ENCODE measurements around the gene FAM83F.

FAM83F gene

DNA sequence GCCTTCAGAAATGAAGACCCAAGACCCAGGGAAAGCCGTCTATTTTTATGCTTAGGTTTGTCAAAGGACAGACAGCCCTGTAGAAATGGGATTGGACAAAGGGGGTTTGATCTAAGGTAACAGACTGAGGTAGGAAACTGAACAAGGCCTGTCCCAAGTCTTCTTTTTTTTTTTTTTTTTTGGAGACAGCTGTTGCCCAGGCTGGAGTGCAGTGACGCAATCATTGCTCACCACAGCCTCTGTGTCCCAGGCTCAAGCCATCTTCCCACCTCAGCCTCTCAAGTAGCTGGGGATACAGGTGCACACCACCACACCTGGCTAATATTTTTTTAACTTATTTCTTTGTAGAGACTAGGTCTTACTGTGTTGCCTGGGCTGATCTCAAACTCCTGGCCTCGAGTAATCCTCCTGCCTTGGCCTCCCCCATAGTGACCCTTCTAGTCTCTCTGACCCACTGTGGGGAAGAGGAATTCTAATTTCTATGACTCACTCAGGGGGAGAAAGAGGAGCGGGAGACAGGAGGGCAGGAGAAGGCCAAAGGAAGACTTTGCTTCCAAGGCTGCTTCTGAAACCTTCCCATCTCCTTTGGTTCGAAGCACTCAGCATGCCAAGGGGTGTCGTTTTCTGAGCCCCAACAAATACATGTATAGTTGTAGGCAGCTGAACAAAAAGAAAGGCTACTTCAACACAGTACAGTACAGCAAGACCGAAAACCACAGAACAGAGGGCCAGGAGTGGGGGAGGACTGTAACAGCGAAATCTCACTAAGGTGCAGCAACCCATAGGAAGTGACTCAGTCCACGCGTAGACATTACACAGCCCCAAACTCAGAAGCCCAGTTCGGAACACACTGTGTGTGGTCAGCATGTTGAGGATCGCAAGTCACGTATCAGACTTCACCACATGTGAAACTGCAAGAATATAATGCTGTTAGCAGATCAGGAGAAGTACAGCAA lies 33.7 kb upstream of the FAM83F start:
- peaks cover 73% of the 10 kb centered on the region for H3K27me3 ChIP-seq (ENCODE audit: low read depth, low read length)
- 0 out of 2 replicates have a peak overlapping the region, but pooled peaks have one; percentile 3 for H2AFZ ChIP-seq (ENCODE audit: low read depth, low read length)
- no peak overlapping the region for H3K27ac ChIP-seq (ENCODE audit: low read length)
- peaks cover 3% of the 10 kb centered on the region; the same call in 1 of the 2 replicates for H4K20me1 ChIP-seq (ENCODE audit: insufficient read depth, low read length)
- TF ChIP-seq EZH2phosphoT487 (IDR thresholded peaks at IDR 0.05; ENCODE audit: low read depth): no peak
- TF ChIP-seq, protein P1, sequence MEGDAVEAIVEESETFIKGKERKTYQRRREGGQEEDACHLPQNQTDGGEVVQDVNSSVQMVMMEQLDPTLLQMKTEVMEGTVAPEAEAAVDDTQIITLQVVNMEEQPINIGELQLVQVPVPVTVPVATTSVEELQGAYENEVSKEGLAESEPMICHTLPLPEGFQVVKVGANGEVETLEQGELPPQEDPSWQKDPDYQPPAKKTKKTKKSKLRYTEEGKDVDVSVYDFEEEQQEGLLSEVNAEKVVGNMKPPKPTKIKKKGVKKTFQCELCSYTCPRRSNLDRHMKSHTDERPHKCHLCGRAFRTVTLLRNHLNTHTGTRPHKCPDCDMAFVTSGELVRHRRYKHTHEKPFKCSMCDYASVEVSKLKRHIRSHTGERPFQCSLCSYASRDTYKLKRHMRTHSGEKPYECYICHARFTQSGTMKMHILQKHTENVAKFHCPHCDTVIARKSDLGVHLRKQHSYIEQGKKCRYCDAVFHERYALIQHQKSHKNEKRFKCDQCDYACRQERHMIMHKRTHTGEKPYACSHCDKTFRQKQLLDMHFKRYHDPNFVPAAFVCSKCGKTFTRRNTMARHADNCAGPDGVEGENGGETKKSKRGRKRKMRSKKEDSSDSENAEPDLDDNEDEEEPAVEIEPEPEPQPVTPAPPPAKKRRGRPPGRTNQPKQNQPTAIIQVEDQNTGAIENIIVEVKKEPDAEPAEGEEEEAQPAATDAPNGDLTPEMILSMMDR (IDR thresholded peaks at IDR 0.05; ENCODE audit: low read depth, low read length): no peak
- peak overlapping the region; percentile 44 for H3K4me2 ChIP-seq (ENCODE audit: low read length)
- H3K4me3 ChIP-seq (ENCODE audit: low read length): 0 out of 2 replicates have a peak overlapping the region, but pooled peaks have one; percentile 4
- no peaks in the 10 kb centered on the region for H3K9me3 ChIP-seq (ENCODE audit: insufficient read depth, low read length)
- no peaks in the 10 kb centered on the region for H3K36me3 ChIP-seq (replicated peaks; ENCODE audit: low read depth, low read length)
- H3K79me2 ChIP-seq (ENCODE audit: low read length): no peaks in the 10 kb centered on the region
- no peak overlapping the region for H3K9ac ChIP-seq (ENCODE audit: low read length)
- peaks cover 21% of the 10 kb centered on the region for H3K4me1 ChIP-seq (ENCODE audit: low read length)

DNA sequence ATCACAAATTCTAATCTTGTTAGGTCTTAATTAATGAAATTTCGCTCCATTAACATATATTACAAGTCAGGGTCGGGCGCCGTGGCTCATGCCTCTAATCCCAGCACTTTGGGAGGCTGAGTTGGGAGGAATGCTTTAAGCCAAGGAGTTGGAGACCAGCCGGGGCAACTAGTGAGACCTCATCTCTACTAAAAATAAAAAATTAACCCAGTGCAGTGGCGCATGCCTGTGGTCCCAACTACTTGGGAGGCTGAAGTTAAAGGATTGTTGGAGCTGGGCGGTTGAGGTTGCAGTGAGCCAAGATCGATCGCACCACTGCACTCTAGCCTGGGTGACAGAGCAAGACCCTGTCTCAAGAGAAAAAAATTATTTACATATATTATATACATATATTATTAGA lies 32.7 kb upstream of the FAM83F start:
- peaks cover 83% of the 10 kb centered on the region for H3K27me3 ChIP-seq (ENCODE audit: low read depth, low read length)
- peaks cover 16% of the 10 kb centered on the region for H3K4me1 ChIP-seq (ENCODE audit: low read length)
- no peaks in the 10 kb centered on the region for H3K79me2 ChIP-seq (ENCODE audit: low read length)
- no peak overlapping the region for H3K4me3 ChIP-seq (ENCODE audit: low read length)
- no peak overlapping the region for H3K27ac ChIP-seq (ENCODE audit: low read length)
- no peak overlapping the region for H3K9ac ChIP-seq (ENCODE audit: low read length)
- peaks cover 2% of the 10 kb centered on the region; the same call in 1 of the 2 replicates for H4K20me1 ChIP-seq (ENCODE audit: insufficient read depth, low read length)
- H2AFZ ChIP-seq (ENCODE audit: low read depth, low read length): no peak overlapping the region
- TF ChIP-seq, protein P1 (IDR thresholded peaks at IDR 0.05; ENCODE audit: low read depth, low read length): no peak
- no peak for TF ChIP-seq EZH2phosphoT487 (IDR thresholded peaks at IDR 0.05; ENCODE audit: low read depth)
- no peaks in the 10 kb centered on the region for H3K9me3 ChIP-seq (ENCODE audit: insufficient read depth, low read length)
- H3K4me2 ChIP-seq (ENCODE audit: low read length): no peak overlapping the region
- H3K36me3 ChIP-seq (replicated peaks; ENCODE audit: low read depth, low read length): no peaks in the 10 kb centered on the region

DNA sequence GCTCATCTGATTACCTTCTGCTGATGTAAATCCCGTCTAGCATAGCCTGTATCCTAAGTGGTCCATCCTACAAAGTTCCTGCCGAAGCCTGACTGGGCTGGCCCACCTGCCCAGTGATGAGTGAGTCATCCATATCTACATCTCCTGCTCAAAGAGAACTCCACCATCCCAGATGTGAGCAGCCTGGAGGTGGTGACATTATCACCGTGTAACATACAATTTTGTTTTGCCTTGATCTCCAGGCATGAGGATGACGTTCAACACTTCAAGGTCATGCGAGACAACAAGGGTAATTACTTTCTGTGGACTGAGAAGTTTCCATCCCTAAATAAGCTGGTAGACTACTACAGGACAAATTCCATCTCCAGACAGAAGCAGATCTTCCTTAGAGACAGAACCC lies 29.0 kb upstream of the FAM83F start:
- Histone ChIP-seq H3K27ac (ENCODE audit: low read length) (no peak overlapping the region), H3K9me3 (ENCODE audit: insufficient read depth, low read length) (no peaks in the 10 kb centered on the region), H3K4me3 (ENCODE audit: low read length) (no peak overlapping the region), H3K4me2 (ENCODE audit: low read length) (no peak overlapping the region), H3K36me3 (replicated peaks; ENCODE audit: low read depth, low read length) (no peaks in the 10 kb centered on the region), H3K27me3 (ENCODE audit: low read depth, low read length) (peaks cover 70% of the 10 kb centered on the region), H3K79me2 (ENCODE audit: low read length) (no peaks in the 10 kb centered on the region), H3K4me1 (ENCODE audit: low read length) (peaks cover 10% of the 10 kb centered on the region), H4K20me1 (ENCODE audit: insufficient read depth, low read length) (no peaks in the 10 kb centered on the region), H3K9ac (ENCODE audit: low read length) (no peak overlapping the region), H2AFZ (ENCODE audit: low read depth, low read length) (no peak overlapping the region)
- TF ChIP-seq, protein P1 (IDR thresholded peaks at IDR 0.05; ENCODE audit: low read depth, low read length): no peak
- TF ChIP-seq EZH2phosphoT487 (IDR thresholded peaks at IDR 0.05; ENCODE audit: low read depth): no peak

DNA sequence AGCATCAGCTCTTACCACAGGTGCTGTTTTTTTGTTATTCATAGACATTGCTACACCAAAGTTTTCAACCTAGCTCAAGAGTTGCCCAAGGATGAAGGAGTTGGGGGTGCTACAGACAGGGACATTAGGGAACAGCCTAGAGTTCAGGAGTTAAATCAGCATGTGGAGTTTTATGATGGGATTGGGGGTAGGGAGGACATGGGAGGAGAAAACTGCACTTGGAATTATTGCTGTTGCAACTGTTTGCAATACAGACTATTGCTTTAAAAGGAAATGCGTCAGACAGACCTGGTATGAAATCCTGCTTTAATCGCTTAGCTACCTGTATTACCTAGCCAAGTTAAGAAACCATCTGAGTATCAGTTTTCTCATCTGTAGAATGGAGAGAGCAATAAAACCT lies 28.3 kb upstream of the FAM83F start:
- Histone ChIP-seq H3K4me1 (ENCODE audit: low read length) (peaks cover 6% of the 10 kb centered on the region), H3K79me2 (ENCODE audit: low read length) (no peaks in the 10 kb centered on the region), H3K9me3 (ENCODE audit: insufficient read depth, low read length) (no peaks in the 10 kb centered on the region), H3K9ac (ENCODE audit: low read length) (no peak overlapping the region), H3K4me3 (ENCODE audit: low read length) (no peak overlapping the region), H3K4me2 (ENCODE audit: low read length) (no peak overlapping the region), H3K36me3 (replicated peaks; ENCODE audit: low read depth, low read length) (no peaks in the 10 kb centered on the region), H3K27ac (ENCODE audit: low read length) (no peak overlapping the region), H4K20me1 (ENCODE audit: insufficient read depth, low read length) (no peaks in the 10 kb centered on the region), H2AFZ (ENCODE audit: low read depth, low read length) (no peak overlapping the region), H3K27me3 (ENCODE audit: low read depth, low read length) (peaks cover 70% of the 10 kb centered on the region)
- no peak for TF ChIP-seq EZH2phosphoT487 (IDR thresholded peaks at IDR 0.05; ENCODE audit: low read depth)
- TF ChIP-seq, protein P1 (IDR thresholded peaks at IDR 0.05; ENCODE audit: low read depth, low read length): no peak

Measured in OCI-LY3 (cell line).